Stimulated activated CD4-positive, alpha-beta T cell treated with anti-CD3 and anti-CD28 coated beads, Interleukin-4, amount 100 ng/mL, for 4 hours (primary cell): ENCODE measurements around the gene SMARCA2.

Experiments
- DNase-seq, 2 experiments: peaks; one replicate each; pipeline ENCODE4 v3.0.0-alpha.2; 2020

SMARCA2 gene

GRCh38 chr9:2043243-2043642 lies 28.1 kb downstream of the SMARCA2 start:
- no peak for DNase-seq

GRCh38 chr9:2043881-2044462 lies 28.8 kb downstream of the SMARCA2 start:
- no peak for DNase-seq

GRCh38 chr9:2047144-2047671 lies 32.1 kb downstream of the SMARCA2 start:
- DNase-seq: no peak

- no peak for DNase-seq
Measured at GRCh38 chr9:2047916-2048315, 32.8 kb downstream of the SMARCA2 start.

DNA sequence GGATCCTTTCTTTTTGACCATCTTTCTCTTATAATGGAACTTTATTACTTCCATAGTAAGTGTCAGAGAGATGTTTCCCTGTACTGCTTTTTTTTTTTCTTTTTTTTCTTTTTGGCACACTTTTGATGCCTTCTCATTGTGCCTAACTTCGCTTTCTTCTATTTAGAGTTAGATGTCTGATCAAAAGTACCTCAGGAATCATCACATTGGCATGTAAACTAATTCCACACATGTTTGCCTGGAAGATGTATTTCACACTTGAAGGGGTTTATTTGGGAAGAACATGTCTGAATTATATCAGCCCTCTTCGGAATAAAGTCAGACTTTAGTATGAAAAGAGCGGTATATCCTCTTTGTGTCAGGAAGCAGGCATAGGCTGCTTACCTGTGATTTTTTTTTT lies 35.1 kb downstream of the SMARCA2 start:
- no peak for DNase-seq

DNA sequence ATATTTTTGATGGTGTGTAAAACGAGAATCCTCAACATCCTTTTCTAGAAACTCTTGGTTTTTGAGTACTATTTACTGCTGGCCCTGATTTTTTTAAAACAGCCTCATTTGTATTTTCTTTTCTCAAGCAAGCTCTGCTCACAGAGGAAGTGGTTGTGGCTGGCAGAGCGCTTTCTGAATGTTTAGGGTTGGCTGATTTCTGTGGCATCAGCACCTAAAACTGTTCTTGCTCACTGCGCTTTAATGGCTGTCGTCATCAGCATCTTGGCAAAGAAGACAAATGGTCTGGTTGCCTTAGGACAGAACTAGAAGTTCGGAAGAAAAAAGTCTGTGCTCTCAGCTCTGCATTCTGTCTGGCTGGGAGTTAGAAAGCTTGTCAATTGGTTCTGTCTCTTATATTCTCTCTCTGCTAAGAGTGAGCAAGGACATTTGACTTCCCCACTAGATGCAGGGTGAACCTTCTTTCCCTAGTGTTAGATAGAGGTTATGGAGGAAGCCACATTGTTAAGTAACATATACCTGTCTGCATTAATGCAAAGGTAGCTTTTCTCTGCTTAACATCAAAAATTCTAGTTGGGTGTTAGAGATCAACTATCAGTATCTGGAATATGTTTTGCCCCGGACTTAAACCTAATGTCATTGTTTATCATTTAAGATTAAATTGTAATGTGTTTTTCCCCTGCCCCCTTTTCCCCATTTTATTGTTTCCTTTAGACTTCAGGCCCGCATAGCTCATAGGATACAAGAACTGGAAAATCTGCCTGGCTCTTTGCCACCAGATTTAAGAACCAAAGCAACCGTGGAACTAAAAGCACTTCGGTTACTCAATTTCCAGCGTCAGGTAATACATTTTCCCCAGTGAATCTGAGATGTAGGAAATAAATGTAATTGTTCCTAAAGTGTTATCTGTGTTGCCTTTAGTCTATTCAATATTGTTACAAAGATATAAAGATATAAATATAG lies 39.0 kb downstream of the SMARCA2 start:
- peak; percentile 29 to 51 for DNase-seq

- DNase-seq: no peak
Measured at GRCh38 chr9:2055203-2055658, 40.1 kb downstream of the SMARCA2 start.

GRCh38 chr9:2059274-2059929 lies 44.3 kb downstream of the SMARCA2 start:
- DNase-seq: no peak

DNA sequence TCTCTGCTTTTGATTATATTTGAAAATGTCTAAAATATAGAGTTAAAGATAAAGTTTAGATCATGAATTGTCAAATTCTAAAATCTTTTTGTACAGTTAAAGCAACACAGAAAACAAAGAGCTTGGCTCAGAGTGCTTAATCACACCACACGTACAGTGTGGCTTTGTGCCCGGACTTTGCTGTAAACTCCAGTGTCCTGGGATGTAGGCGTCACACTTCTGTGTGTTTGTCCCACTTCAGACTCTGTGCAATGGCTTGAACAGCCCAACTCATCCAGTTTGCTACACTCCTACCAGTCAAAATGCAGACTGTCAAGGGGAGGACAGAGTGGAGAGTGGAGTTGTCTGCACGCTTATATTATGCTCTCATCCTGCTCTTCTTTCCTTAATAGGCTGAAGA lies 45.3 kb downstream of the SMARCA2 start:
- no peak for DNase-seq

DNA sequence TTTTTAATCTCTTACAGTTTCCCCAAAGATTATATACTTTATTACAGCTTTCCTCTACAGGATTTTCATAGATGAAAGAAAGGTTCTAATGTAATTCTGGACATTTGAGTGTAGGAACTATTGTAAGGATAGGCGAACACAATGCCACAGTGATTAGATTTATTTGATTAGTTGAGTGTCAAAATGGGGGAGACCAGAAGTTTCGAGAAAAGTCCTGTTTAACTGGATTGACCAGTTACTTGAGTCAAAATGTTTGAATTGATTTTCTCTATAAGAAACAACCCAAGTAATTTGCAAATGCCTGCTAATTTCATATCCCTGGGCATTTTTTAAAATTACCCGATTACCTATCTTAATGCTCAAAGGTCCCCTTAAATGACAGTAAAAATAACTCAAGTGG lies 50.6 kb downstream of the SMARCA2 start:
- DNase-seq: no peak

- no peak for DNase-seq
Measured at GRCh38 chr9:2066312-2067273, 51.4 kb downstream of the SMARCA2 start.

GRCh38 chr9:2072752-2073405 lies 57.7 kb downstream of the SMARCA2 start:
- no peak for DNase-seq

DNA sequence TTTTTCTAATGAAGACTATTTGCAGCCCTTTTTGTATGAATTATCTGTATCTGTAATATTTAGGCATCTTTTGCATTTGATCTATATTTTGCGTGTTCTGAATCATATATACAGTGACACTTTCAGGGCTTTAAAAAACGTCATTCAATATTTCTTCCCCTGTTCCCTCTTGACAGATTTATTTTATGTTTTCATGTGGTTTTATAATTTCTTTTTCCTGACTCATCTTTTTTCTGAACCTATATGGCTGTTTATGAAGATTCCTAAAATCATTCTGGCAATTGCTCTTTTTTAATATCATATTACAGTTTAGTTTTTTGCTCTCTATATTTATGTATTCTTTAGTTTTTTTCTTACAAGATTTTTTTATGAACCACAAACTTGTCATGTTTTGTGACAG lies 67.6 kb downstream of the SMARCA2 start:
- DNase-seq: no peak

DNA sequence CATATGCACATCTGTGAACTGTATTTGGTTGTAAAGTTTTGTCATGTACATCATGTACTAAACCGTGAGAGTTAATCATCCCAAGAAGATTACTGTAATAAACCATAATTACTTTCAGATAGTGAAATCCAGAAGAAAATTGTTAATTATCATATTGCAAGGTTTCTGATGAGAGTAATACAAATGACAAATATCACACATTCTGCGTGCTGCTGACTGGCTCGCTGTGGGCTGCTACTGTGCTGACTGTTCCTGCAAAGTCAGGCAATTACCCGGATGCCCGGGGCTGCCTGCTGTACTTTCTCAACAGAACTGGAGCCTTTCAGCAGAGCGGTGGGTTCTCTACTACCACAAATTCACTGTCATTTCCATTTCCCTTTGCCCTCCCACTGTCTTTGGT lies 68.3 kb downstream of the SMARCA2 start:
- no peak for DNase-seq

DNA sequence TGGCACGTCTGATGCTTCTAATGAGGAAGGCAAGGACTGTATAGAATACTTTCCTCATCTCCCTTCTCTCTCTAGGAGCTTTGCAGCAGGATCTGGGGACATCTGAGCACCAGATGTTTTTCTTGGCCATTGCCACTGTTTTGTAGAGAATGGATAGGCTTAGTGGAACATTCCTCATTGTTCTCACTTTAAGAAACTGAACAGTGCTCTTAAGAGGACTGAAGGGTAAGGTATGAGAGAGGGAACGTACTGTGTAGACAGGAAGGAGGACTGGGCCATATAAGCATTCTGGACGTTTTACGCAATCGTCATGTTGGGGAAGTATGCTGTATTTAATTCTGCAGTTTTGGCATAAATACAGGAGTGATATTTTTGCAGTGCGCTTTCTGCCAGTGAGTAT lies 70.6 kb downstream of the SMARCA2 start:
- no peak for DNase-seq

DNA sequence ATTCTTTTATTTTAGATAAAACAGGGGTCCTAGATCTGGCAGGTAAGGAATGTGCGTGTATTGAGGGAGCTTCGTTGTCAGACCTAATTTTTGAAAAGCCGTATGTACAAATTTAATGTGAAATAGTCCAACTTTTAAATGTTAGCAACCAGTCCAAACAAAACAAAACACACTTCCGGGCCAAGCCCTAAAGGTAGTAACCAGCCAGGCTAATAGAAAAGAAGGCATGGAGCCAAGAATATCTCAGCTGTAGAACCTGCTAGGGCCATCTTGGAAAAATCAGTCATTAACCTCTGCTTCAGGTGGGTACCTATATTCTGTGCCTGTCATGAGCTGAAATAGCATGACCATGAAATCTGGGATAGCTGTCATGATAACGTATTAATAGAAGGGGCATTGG lies 71.0 kb downstream of the SMARCA2 start:
- no peak for DNase-seq

- no peak for DNase-seq
Measured at GRCh38 chr9:2086971-2087370, 71.8 kb downstream of the SMARCA2 start.

GRCh38 chr9:2087500-2088313 lies 72.6 kb downstream of the SMARCA2 start:
- DNase-seq: no peak

GRCh38 chr9:2093920-2094597 lies 78.9 kb downstream of the SMARCA2 start:
- no peak for DNase-seq

DNA sequence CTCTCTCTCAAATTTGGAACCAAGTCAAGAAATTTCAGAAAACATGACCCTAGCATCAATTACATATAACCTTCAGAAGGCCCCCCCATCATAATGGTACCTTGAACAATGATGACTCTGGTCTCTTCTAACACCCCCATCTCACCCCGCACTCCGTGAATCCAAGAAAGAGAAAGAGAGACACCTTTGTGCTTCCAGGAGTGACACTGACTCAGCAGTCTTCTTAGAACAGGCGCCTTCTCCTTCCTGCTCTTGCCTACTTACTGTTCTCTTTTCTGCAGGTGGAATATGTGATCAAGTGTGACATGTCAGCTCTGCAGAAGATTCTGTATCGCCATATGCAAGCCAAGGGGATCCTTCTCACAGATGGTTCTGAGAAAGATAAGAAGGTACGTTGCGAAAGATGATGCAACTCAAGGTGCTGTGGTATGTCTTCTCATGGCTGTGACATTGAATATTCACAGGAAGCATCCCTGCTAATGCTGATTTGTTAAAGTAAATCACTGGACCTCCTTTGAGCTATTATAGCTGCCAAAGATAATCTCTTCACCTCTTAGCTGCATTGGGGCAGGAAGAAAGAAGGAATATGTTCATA lies 81.3 kb downstream of the SMARCA2 start:
- no peak for DNase-seq
